ENCODE measurements around the gene FOXP1.
A peak's percentile ranks its signal among the peaks of the same experiment; 100 is the strongest.

The FOXP1 gene

GRCh38 chr3:71146673-71147072 is 436.9 kb downstream of the FOXP1 start:
- no peak for DNase-seq (ENCODE audit: low read depth)

- no peak for DNase-seq (ENCODE audit: low read depth)
These were observed 437.6 kb downstream of the FOXP1 start for GRCh38 chr3:71145954-71146353.

GRCh38 chr3:71144525-71145253 is 438.8 kb downstream of the FOXP1 start:
- DNase-seq (ENCODE audit: low read depth), result no peak

- DNase-seq (ENCODE audit: low read depth), result no peak
These were observed 440.0 kb downstream of the FOXP1 start for GRCh38 chr3:71143493-71143892.

- no peak for DNase-seq (ENCODE audit: low read depth)
These were observed 440.9 kb downstream of the FOXP1 start for GRCh38 chr3:71142441-71143161.

- DNase-seq (ENCODE audit: low read depth), result no peak
These were observed 443.1 kb downstream of the FOXP1 start for GRCh38 chr3:71140477-71140876.

GRCh38 chr3:71139496-71139895 is 444.0 kb downstream of the FOXP1 start:
- DNase-seq (ENCODE audit: low read depth), result no peak

GRCh38 chr3:71138410-71138809 is 445.1 kb downstream of the FOXP1 start:
- DNase-seq (ENCODE audit: low read depth), result no peak

- no peak for DNase-seq (ENCODE audit: low read depth)
These were observed 447.3 kb downstream of the FOXP1 start for GRCh38 chr3:71136276-71136675.

- DNase-seq (ENCODE audit: low read depth), result no peak
These were observed 448.0 kb downstream of the FOXP1 start for GRCh38 chr3:71135373-71136088.

GRCh38 chr3:71134521-71134920 is 449.0 kb downstream of the FOXP1 start:
- DNase-seq (ENCODE audit: low read depth), result no peak

- DNase-seq (ENCODE audit: low read depth), result no peak
These were observed 449.7 kb downstream of the FOXP1 start for GRCh38 chr3:71133865-71134264.

GRCh38 chr3:71132995-71133730 is 450.4 kb downstream of the FOXP1 start:
- no peak for DNase-seq (ENCODE audit: low read depth)

GRCh38 chr3:71131375-71132314 is 451.9 kb downstream of the FOXP1 start:
- no peak for DNase-seq (ENCODE audit: low read depth)

- peak; percentile 57 for DNase-seq (ENCODE audit: low read depth)
These were observed 452.8 kb downstream of the FOXP1 start for GRCh38 chr3:71130471-71131374.

GRCh38 chr3:71129611-71130431 is 453.7 kb downstream of the FOXP1 start:
- peak; percentile 10 for DNase-seq (ENCODE audit: low read depth)

GRCh38 chr3:71128961-71129360 is 454.6 kb downstream of the FOXP1 start:
- DNase-seq (ENCODE audit: low read depth), result no peak

- DNase-seq (ENCODE audit: low read depth), result no peak
These were observed 455.7 kb downstream of the FOXP1 start for GRCh38 chr3:71127844-71128243.

Data from T-helper 22 cell (primary cell).